GM12878 (cell line): ENCODE measurements around the gene C3orf38. TPM values are rescaled to one million over a fixed set of nuclear protein-coding genes. Genes with fewer than 3 reads are reported as not detected.

Experiments
- ATAC-seq: fragments of 200-7000 bp; cut with Tn5 transposase; 3 replicates; pipeline ENCODE4 v1.9.1; 2020; ENCODE audit warnings: mild to moderate bottlenecking, moderate library complexity
- BruUV-seq: library from RNA; stranded (reverse); fragments of 400-500 nt; replicated peaks from 2 replicates; lab custom pipeline; 2021; lab: Mats Ljungman, UMichigan
- CTCF ChIA-PET: fragments of 300-600 bp; sonication (Branson Sonifier 250); formaldehyde crosslinking; extraction: SDS; loops from one replicate; lab custom pipeline; 2021; ENCODE audit warnings: inconsistent platforms; lab: Yijun Ruan, JAX
- POLR2A ChIA-PET: fragments of 350-600 bp; formaldehyde crosslinking; extraction: SDS; loops from one replicate; lab custom pipeline; 2021; ENCODE audit warnings: inconsistent platforms; lab: Charles Lee
- RAD21 ChIA-PET: fragments of 300-600 bp; sonication (Branson Sonifier 250); formaldehyde crosslinking; loops from one replicate; lab custom pipeline; 2023; ENCODE audit warnings: antibody characterized with exemption; ENCODE audit not compliant: unreplicated experiment; lab: Charles Lee
- SMC1A ChIA-PET: fragments of 300-600 bp; sonication (Branson Sonifier 250); formaldehyde crosslinking; loops from one replicate; lab custom pipeline; 2023; ENCODE audit not compliant: unreplicated experiment, uncharacterized antibody; lab: Charles Lee
- DNase-seq: peaks from one replicate; pipeline ENCODE4 v3.0.0-alpha.2; 2011; ENCODE audit warnings: low read depth, low spot score
- FAIRE-seq: peaks from 3 replicates; lab custom pipeline; 2011; peaks lifted over from hg19 to GRCh38; lab: Jason Lieb, UNC
- H2AFZ ChIP-seq: 2 replicates; pipeline ENCODE4 v1.6.0; 2011; ENCODE audit warnings: low read depth, low read length, control low read depth; ENCODE audit not compliant: control insufficient read depth
- H3K27ac ChIP-seq: 2 replicates; pipeline ENCODE4 v1.5.1; 2011; ENCODE audit warnings: control low read depth; ENCODE audit not compliant: control insufficient read depth, insufficient read depth
- H3K27me3 ChIP-seq, 2 experiments: replicated peaks in 1 of 2; 2 replicates each; pipeline versions ENCODE4 v1.6.0 to v1.6.1; 2011; ENCODE audit warnings: low read length in 1 of 2; ENCODE audit not compliant: control insufficient read depth in 2 of 2, insufficient read depth in 2 of 2
- H3K36me3 ChIP-seq, 2 experiments: 2 replicates each; pipeline ENCODE4 v1.5.1; 2011; ENCODE audit warnings: low read length in 1 of 2; ENCODE audit not compliant: control insufficient read depth in 2 of 2, insufficient read depth in 2 of 2
- H3K4me1 ChIP-seq: 2 replicates; pipeline ENCODE4 v1.6.1; 2011; ENCODE audit warnings: mild to moderate bottlenecking, low read length, moderate library complexity, mixed read lengths; ENCODE audit not compliant: control insufficient read depth, insufficient read depth
- H3K4me2 ChIP-seq: 2 replicates; pipeline ENCODE4 v1.6.0; 2011; ENCODE audit warnings: control low read depth; ENCODE audit not compliant: control insufficient read depth, insufficient read depth
- H3K4me3 ChIP-seq: fragments of 200-600 bp; sonication (generic); 2 replicates; pipeline ENCODE4 v1.5.1; 2016
- H3K79me2 ChIP-seq: 2 replicates; pipeline ENCODE4 v1.6.0; 2011; ENCODE audit warnings: low read length; ENCODE audit not compliant: control insufficient read depth, insufficient read depth
- H3K9ac ChIP-seq: 2 replicates; pipeline ENCODE4 v1.8.0; 2011; ENCODE audit warnings: low read length, control low read depth, mixed read lengths; ENCODE audit not compliant: control insufficient read depth, insufficient read depth
- H3K9me3 ChIP-seq: replicated peaks from 3 replicates; pipeline ENCODE4 v1.5.1; 2011; ENCODE audit warnings: mild to moderate bottlenecking, low read length; ENCODE audit not compliant: control insufficient read depth, insufficient read depth
- H4K20me1 ChIP-seq: 2 replicates; pipeline ENCODE4 v1.6.0; 2011; ENCODE audit not compliant: control insufficient read depth, insufficient read depth
- CBFB ChIP-seq: IDR thresholded peaks from 2 replicates; pipeline ENCODE4 v1.6.1; 2016; ENCODE audit warnings: antibody characterized with exemption, low read depth
- CBX3 ChIP-seq: fragments of 200-600 bp; sonication (generic); IDR thresholded peaks from 2 replicates; pipeline ENCODE4 v1.6.1; 2016; ENCODE audit warnings: low read depth, borderline replicate concordance
- GABPA ChIP-seq: IDR thresholded peaks from 2 replicates; pipeline ENCODE4 v1.6.1; 2014; ENCODE audit warnings: antibody characterized with exemption, low read depth, mild to moderate bottlenecking, inconsistent platforms
- IKZF2 ChIP-seq, 2 experiments: fragments of 450-650 bp; IDR thresholded peaks; 2 replicates each; pipeline ENCODE4 v1.6.1; 2017; ENCODE audit warnings: mild to moderate bottlenecking in 2 of 2, moderate library complexity in 2 of 2
- IRF4 ChIP-seq: IDR thresholded peaks from 2 replicates; pipeline ENCODE4 v1.6.1; 2011; ENCODE audit warnings: low read depth, low read length
- JUNB ChIP-seq: IDR thresholded peaks from 2 replicates; pipeline ENCODE4 v1.6.1; 2016; ENCODE audit warnings: antibody characterized with exemption, mild to moderate bottlenecking
- KDM1A ChIP-seq: fragments of 200-600 bp; sonication (generic); IDR thresholded peaks from 2 replicates; pipeline ENCODE4 v1.6.1; 2016; ENCODE audit warnings: borderline replicate concordance
- NFIC ChIP-seq: IDR thresholded peaks from 2 replicates; pipeline ENCODE4 v1.6.1; 2012; ENCODE audit warnings: low read depth, mild to moderate bottlenecking, inconsistent platforms, low read length, moderate library complexity
- NFYB ChIP-seq: IDR thresholded peaks from 2 replicates; pipeline ENCODE4 v1.6.1; 2011; ENCODE audit warnings: low read depth, mild to moderate bottlenecking, low read length, improper control_type of control experiment, moderate library complexity; ENCODE audit not compliant: insufficient read depth
- SIX5 ChIP-seq: IDR thresholded peaks from 2 replicates; pipeline ENCODE4 v1.6.1; 2011; ENCODE audit warnings: mild to moderate bottlenecking, low read depth, low read length, moderate library complexity; ENCODE audit not compliant: severe bottlenecking
- SMAD1 ChIP-seq: fragments of 450-650 bp; IDR thresholded peaks from 2 replicates; pipeline ENCODE4 v1.6.1; 2018; ENCODE audit warnings: mild to moderate bottlenecking, low read depth; ENCODE audit not compliant: partially characterized antibody
- SUPT20H ChIP-seq: IDR thresholded peaks from 2 replicates; pipeline ENCODE4 v1.6.1; 2011; ENCODE audit warnings: low read depth, mild to moderate bottlenecking, low read length, moderate library complexity, borderline replicate concordance; ENCODE audit not compliant: control insufficient read depth
- SUZ12 ChIP-seq: fragments of 200-600 bp; sonication (generic); IDR thresholded peaks from one replicate; pipeline ENCODE4 v1.6.1; 2018; ENCODE audit warnings: antibody characterized with exemption, mild to moderate bottlenecking; ENCODE audit not compliant: unreplicated experiment
- WGBS: methylation state at CpG from one replicate; pipeline ENCODE4 v1.1.6; 2016; ENCODE audit warnings: low lambda C conversion rate; ENCODE audit not compliant: insufficient replicate concordance, insufficient coverage; ENCODE audit errors: missing lambda C conversion rate; 5-methylcytosine and 5-hydroxymethylcytosine counted together
- in situ Hi-C: fragments of 300-500 bp; cut with MboI; formaldehyde crosslinking; loops from 9 replicates; pipeline ENCODE4 v1.14.3; 2018; ENCODE audit warnings: mixed read lengths
- intact Hi-C: fragments of 100-400 bp; cut with micrococcal nuclease; formaldehyde crosslinking; loops from one replicate; pipeline ENCODE4 v1.14.2; 2022; ENCODE audit not compliant: unreplicated experiment
- polyA plus RNA-seq, 11 experiments: library from polyadenylated mRNA; depleted of rRNA in 4 of 11; unstranded in 6 of 11; stranded (reverse) in 5 of 11; fragments of >200 nt; fragmentation: Nextera tagmentation in 4 of 11; fragmentation: Illumina TruSeq in 1 of 11; extraction: Ambion mirVana in 4 of 11; extraction: Trizol in 1 of 11; gene quantifications; 1 replicate in 1 of 11; 2 replicates in 10 of 11; pipeline versions ENCODE4 v1.2.1 to v1.2.3, GENCODE V29; 2011 to 2016; ENCODE audit warnings: inconsistent platforms in 2 of 11, missing spikeins in 2 of 11, low read depth in 1 of 11
- total RNA-seq, 4 experiments: library from RNA; depleted of rRNA in 3 of 4; stranded (reverse); fragments of >200 nt in 3 of 4; fragmentation: Illumina TruSeq in 1 of 4; extraction: Trizol in 1 of 4; gene quantifications; 2 replicates each; pipeline versions ENCODE4 v1.2.1 to v1.2.3, GENCODE V29; 2013 to 2021
- TF ChIP-seq, protein P1 (sequence below), 3 experiments: IDR thresholded peaks in 2 of 3; conservative IDR thresholded peaks in 1 of 3; 2 replicates each; pipeline ENCODE4 v1.5.1; 2011; ENCODE audit warnings: low read depth in 3 of 3, low read length in 3 of 3, mild to moderate bottlenecking in 3 of 3, control low read depth in 2 of 3, moderate library complexity in 2 of 3, inconsistent platforms in 1 of 3, mixed read lengths in 1 of 3; ENCODE audit not compliant: control insufficient read depth in 2 of 3, insufficient read depth in 1 of 3; ENCODE audit errors: extremely low read depth in 1 of 3
- TF ChIP-seq, protein P2 (sequence below): fragments of 450-650 bp; IDR thresholded peaks from 2 replicates; pipeline ENCODE4 v1.6.1; 2016; ENCODE audit warnings: mild to moderate bottlenecking

C3orf38 gene
- total and polyA plus RNA-seq, 10 of the 15 experiments (the other 5 are each of a cell fraction or from before 2014, with no cell fraction given): 23.0 to 47.9 (median 31.5) TPM

DNA sequence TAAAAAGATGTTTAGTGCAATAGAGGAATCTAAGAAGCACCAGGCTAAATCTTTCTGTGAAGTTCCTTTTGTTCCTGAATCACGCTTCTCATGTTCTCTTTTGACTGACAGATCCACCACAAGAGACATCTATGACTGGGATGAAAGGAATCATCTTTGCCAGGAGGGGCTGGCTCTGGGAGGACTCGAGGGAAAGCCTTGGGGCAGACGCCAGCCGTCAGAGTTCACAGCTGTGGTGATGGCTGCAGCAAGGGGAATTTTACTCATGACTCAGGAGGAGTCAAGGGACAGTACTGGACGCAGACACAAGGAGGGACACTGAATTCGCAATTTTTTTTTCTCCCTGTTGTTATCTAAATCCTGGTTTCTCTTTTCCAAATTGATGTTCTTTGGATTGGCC is 38.7 kb downstream of the C3orf38 start:
- Histone ChIP-seq H3K79me2 (no peaks in the 10 kb centered on the region), H3K4me1 (no peaks in the 10 kb centered on the region), H4K20me1 (no peaks in the 10 kb centered on the region), H3K36me3 (no peaks in the 10 kb centered on the region), H3K27ac (no peak overlapping the region), H3K4me3 (no peak overlapping the region), H3K4me2 (no peak overlapping the region), H3K9ac (no peak overlapping the region), H2AFZ (no peak overlapping the region), H3K9me3 (peaks cover 3% of the 10 kb centered on the region; the same call in 2 of the 3 replicates), H3K27me3 (no peaks in the 10 kb centered on the region)
- DNase-seq (no peak), FAIRE-seq (no peak), ATAC-seq (no peak)
- ChIA-PET CTCF (interaction anchor here (1.8 kb wide), 1 partner anchor 31 kb away, joined by 6 read pairs; no protein-coding TSS in a partner anchor), SMC1A (no interaction called here), RAD21 (no interaction called here), POLR2A (no interaction called here)
- in situ Hi-C loops: no loop called here
- intact Hi-C loops: no loop called here
- BruUV-seq: no TSS peak
- TF ChIP-seq, protein P1, sequence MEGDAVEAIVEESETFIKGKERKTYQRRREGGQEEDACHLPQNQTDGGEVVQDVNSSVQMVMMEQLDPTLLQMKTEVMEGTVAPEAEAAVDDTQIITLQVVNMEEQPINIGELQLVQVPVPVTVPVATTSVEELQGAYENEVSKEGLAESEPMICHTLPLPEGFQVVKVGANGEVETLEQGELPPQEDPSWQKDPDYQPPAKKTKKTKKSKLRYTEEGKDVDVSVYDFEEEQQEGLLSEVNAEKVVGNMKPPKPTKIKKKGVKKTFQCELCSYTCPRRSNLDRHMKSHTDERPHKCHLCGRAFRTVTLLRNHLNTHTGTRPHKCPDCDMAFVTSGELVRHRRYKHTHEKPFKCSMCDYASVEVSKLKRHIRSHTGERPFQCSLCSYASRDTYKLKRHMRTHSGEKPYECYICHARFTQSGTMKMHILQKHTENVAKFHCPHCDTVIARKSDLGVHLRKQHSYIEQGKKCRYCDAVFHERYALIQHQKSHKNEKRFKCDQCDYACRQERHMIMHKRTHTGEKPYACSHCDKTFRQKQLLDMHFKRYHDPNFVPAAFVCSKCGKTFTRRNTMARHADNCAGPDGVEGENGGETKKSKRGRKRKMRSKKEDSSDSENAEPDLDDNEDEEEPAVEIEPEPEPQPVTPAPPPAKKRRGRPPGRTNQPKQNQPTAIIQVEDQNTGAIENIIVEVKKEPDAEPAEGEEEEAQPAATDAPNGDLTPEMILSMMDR (IDR thresholded peaks at IDR 0.05 in 2 of 3, conservative IDR thresholded peaks at IDR 0.05 in 1 of 3; ENCODE audit: control insufficient read depth in 2 of 3, extremely low read depth in 1 of 3, insufficient read depth in 1 of 3, low read depth in 3 of 3, low read length in 3 of 3): no peak
- no peak for TF ChIP-seq KDM1A
- no peak for TF ChIP-seq CBFB
- TF ChIP-seq GABPA: no peak
- WGBS: 82% methylated on average over 6 of the region's 6 CpGs

DNA sequence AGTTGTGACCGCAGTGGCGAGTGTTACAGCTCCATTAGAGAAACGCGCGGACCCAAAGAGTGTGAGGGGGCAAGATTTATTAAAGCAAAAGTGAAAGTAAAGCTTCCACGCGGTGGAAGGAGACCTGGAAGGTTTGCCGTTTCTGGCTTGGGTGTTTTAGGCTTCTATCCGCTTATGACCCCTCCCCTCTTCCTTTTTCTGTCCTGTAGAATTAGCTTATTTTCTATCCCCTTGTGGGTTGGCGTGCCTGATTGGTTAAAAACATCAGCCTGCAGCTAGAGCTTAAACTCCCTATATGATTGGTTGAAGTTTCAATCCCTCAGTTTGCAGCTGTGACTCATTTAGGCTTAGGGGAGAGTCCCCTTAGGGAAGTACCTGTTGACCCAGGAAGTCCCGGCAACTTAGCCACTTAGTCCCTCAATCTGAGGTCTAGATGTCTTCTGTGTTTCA is 39.6 kb downstream of the C3orf38 start:
- peak; percentile 33 for DNase-seq
- H3K4me1 ChIP-seq: no peaks in the 10 kb centered on the region
- in situ Hi-C loops (no loop called here), intact Hi-C loops (no loop called here)
- ChIA-PET RAD21 (no interaction called here), SMC1A (interaction anchor here (0.8 to 1.1 kb wide), 4 partner anchors 9 to 34 kb away, joined by 3 read pairs; no protein-coding TSS in a partner anchor), POLR2A (no interaction called here), CTCF (interaction anchor here (0.7 to 1.8 kb wide), 4 partner anchors 9 to 41 kb away, joined by 3 to 6 read pairs (median 4); no protein-coding TSS in a partner anchor)
- H3K36me3 ChIP-seq: no peaks in the 10 kb centered on the region
- H3K9me3 ChIP-seq: peaks cover 3% of the 10 kb centered on the region; the same call in 2 of the 3 replicates
- WGBS: 78% methylated on average over 11 of the region's 11 CpGs
- H3K4me3 ChIP-seq: no peak overlapping the region
- no peaks in the 10 kb centered on the region for H3K79me2 ChIP-seq
- no TSS peak for BruUV-seq
- ATAC-seq: peak; percentile 96
- no peak overlapping the region for H3K9ac ChIP-seq
- no peaks in the 10 kb centered on the region for H4K20me1 ChIP-seq
- H3K4me2 ChIP-seq: no peak overlapping the region
- peak overlapping the region; percentile 60 for H2AFZ ChIP-seq
- peak; percentile 27 for FAIRE-seq
- H3K27me3 ChIP-seq: no peaks in the 10 kb centered on the region
- H3K27ac ChIP-seq: peak overlapping the region; percentile 31; the same call in 1 of the 2 replicates
- no peak for TF ChIP-seq SUPT20H
- no peak for TF ChIP-seq SMAD1
- TF ChIP-seq NFIC: peak; percentile 34; the same call in 1 of the 2 replicates
- peak; percentile 30; the same call in 1 of the 2 replicates for TF ChIP-seq IRF4
- no peak for TF ChIP-seq CBX3
- TF ChIP-seq, protein P2, sequence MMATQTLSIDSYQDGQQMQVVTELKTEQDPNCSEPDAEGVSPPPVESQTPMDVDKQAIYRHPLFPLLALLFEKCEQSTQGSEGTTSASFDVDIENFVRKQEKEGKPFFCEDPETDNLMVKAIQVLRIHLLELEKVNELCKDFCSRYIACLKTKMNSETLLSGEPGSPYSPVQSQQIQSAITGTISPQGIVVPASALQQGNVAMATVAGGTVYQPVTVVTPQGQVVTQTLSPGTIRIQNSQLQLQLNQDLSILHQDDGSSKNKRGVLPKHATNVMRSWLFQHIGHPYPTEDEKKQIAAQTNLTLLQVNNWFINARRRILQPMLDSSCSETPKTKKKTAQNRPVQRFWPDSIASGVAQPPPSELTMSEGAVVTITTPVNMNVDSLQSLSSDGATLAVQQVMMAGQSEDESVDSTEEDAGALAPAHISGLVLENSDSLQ: peak; percentile 87
- TF ChIP-seq SUZ12: no peak
- TF ChIP-seq IKZF2 (IDR thresholded peaks at IDR 0.05): peak in 1 of 2 experiments; percentile 21; a peak in 1 of 4 replicates
- TF ChIP-seq JUNB: peak; percentile 77
- TF ChIP-seq NFYB: peak; percentile 52; the same call in 1 of the 2 replicates
- TF ChIP-seq SIX5: no peak
